Measurements from ENCODE around the gene POU5F1.
"Not testable (repeated sequence)": the region's sequence is repeated elsewhere in the genome, so short reads cannot be mapped to it uniquely, and the experiment has no call there.

The POU5F1 gene

GRCh38 chr6:31170600-31170881 lies at the start of gene POU5F1:
Gene POU5F1 (minus strand): TSS chr6:31170682. CDS start chr6:31170620, 62 bp downstream.
- DNase-seq (ENCODE audit: low spot score) = no peak

GRCh38 chr6:31216208-31216898 lies 45.9 kb upstream of the POU5F1 start:
- DNase-seq (ENCODE audit: low spot score) = no peak

GRCh38 chr6:31215216-31215615 lies 44.7 kb upstream of the POU5F1 start:
- DNase-seq (ENCODE audit: low spot score) = not testable (repeated sequence)

- no peak for DNase-seq (ENCODE audit: low spot score)
Measured at GRCh38 chr6:31214516-31214915, 44.0 kb upstream of the POU5F1 start.

GRCh38 chr6:31210741-31211532 lies 40.5 kb upstream of the POU5F1 start:
- no peak for DNase-seq (ENCODE audit: low spot score)

- DNase-seq (ENCODE audit: low spot score) = no peak
Measured at GRCh38 chr6:31210123-31210522, 39.6 kb upstream of the POU5F1 start.

- DNase-seq (ENCODE audit: low spot score) = no peak
Measured at GRCh38 chr6:31209137-31209536, 38.7 kb upstream of the POU5F1 start.

GRCh38 chr6:31208506-31208905 lies 38.0 kb upstream of the POU5F1 start:
- DNase-seq (ENCODE audit: low spot score) = no peak

- DNase-seq (ENCODE audit: low spot score) = no peak
Measured at GRCh38 chr6:31205638-31206037, 35.2 kb upstream of the POU5F1 start.

- DNase-seq (ENCODE audit: low spot score) = no peak
Measured at GRCh38 chr6:31204751-31205145, 34.3 kb upstream of the POU5F1 start.

- peak; percentile 74 for DNase-seq (ENCODE audit: low spot score)
Measured at GRCh38 chr6:31203345-31203979, 33.0 kb upstream of the POU5F1 start.

- DNase-seq (ENCODE audit: low spot score) = peak; percentile 38
Measured at GRCh38 chr6:31202259-31203166, 32.0 kb upstream of the POU5F1 start.

- not testable (repeated sequence) for DNase-seq (ENCODE audit: low spot score)
Measured at GRCh38 chr6:31199105-31199452, 28.6 kb upstream of the POU5F1 start.

- DNase-seq (ENCODE audit: low spot score) = peak; percentile 93
Measured at GRCh38 chr6:31197559-31198305, 27.2 kb upstream of the POU5F1 start.

GRCh38 chr6:31196251-31197022 lies 26.0 kb upstream of the POU5F1 start:
- DNase-seq (ENCODE audit: low spot score) = peak; percentile 14

- not testable (repeated sequence) for DNase-seq (ENCODE audit: low spot score)
Measured at GRCh38 chr6:31195308-31195979, 25.0 kb upstream of the POU5F1 start.

- DNase-seq (ENCODE audit: low spot score) = no peak
Measured at GRCh38 chr6:31194061-31194834, 23.8 kb upstream of the POU5F1 start.

GRCh38 chr6:31193206-31193605 lies 22.7 kb upstream of the POU5F1 start:
- no peak for DNase-seq (ENCODE audit: low spot score)

- peak; percentile 65 for DNase-seq (ENCODE audit: low spot score)
Measured at GRCh38 chr6:31192431-31193105, 22.1 kb upstream of the POU5F1 start.

Measured in activated CD4-positive, alpha-beta T cell treated with anti-CD3 and anti-CD28 coated beads, Interleukin-2, Interleukin-4, amounts not matched to agents 100 ng/mL and 50 ng/mL, durations not matched to agents 16 hours and 8 hours (primary cell).